A549 (cell line): ENCODE measurements around the gene OGFOD2.

ENCODE experiments used
- CHD2 ChIP-seq: fragments of 150-350 bp; IDR thresholded peaks from 2 replicates; pipeline ENCODE4 v1.6.1; 2014; ENCODE audit warnings: low read length; ENCODE audit not compliant: partially characterized antibody
- CTCF ChIP-seq: fragments of >200 bp; sonication (Bioruptor Twin); formaldehyde crosslinking; IDR thresholded peaks from 3 replicates; pipeline ENCODE4 v1.5.1; 2016
- ELK1 ChIP-seq: fragments of 150-350 bp; IDR thresholded peaks from 2 replicates; pipeline ENCODE4 v1.6.1; 2014; ENCODE audit warnings: low read depth, mild to moderate bottlenecking, low read length
- EP300 ChIP-seq, 2 experiments: fragments of >200 bp; sonication (Bioruptor Twin); formaldehyde crosslinking; IDR thresholded peaks; 2 replicates in 1 of 2; 3 replicates in 1 of 2; pipeline ENCODE4 v1.6.1; 2016 to 2017
- HDAC2 ChIP-seq: fragments of 200-600 bp; sonication (generic); IDR thresholded peaks from 2 replicates; pipeline ENCODE4 v1.6.1; 2016
- JUNB ChIP-seq: fragments of >200 bp; sonication (Bioruptor Twin); formaldehyde crosslinking; IDR thresholded peaks from 2 replicates; pipeline ENCODE4 v1.6.1; 2016
- KDM1A ChIP-seq: fragments of 200-600 bp; sonication (generic); IDR thresholded peaks from 2 replicates; pipeline ENCODE4 v1.6.1; 2016; ENCODE audit warnings: low read depth, mild to moderate bottlenecking
- MYC ChIP-seq: IDR thresholded peaks from 2 replicates; pipeline ENCODE4 v1.6.1; 2012; ENCODE audit warnings: mild to moderate bottlenecking, inconsistent platforms, low read length, improper control_type of control experiment, borderline replicate concordance
- POLR2A ChIP-seq: IDR thresholded peaks from 2 replicates; pipeline ENCODE4 v1.6.1; 2012; ENCODE audit warnings: mild to moderate bottlenecking, low read length
- REST ChIP-seq: fragments of 200-600 bp; sonication (generic); IDR thresholded peaks from 2 replicates; pipeline ENCODE4 v1.6.1; 2016; ENCODE audit warnings: antibody characterized with exemption, mild to moderate bottlenecking, moderate library complexity
- USF2 ChIP-seq: fragments of 450-650 bp; IDR thresholded peaks from 2 replicates; pipeline ENCODE4 v1.6.1; 2014; ENCODE audit warnings: antibody characterized with exemption

GRCh38 chr12:122978507-122978955 lies 3.5 kb downstream of the OGFOD2 start:
- TF ChIP-seq EP300 (IDR thresholded peaks at IDR 0.05) (no peak), REST (no peak), CTCF (no peak), KDM1A (no peak), POLR2A (no peak), USF2 (no peak), ELK1 (no peak), JUNB (no peak), HDAC2 (no peak), CHD2 (no peak), MYC (no peak)
